Measurements from ENCODE around the gene SCAF4.

GRCh38 chr21:31644643-31645042 is 87.3 kb downstream of the SCAF4 start:
- TF ChIP-seq POLR2AphosphoS5 (IDR thresholded peaks at IDR 0.05; ENCODE audit: low read depth, low read length): no peak
- no peak for TF ChIP-seq RFX5 (IDR thresholded peaks at IDR 0.05; ENCODE audit: low read length)
- TF ChIP-seq, protein P1, sequence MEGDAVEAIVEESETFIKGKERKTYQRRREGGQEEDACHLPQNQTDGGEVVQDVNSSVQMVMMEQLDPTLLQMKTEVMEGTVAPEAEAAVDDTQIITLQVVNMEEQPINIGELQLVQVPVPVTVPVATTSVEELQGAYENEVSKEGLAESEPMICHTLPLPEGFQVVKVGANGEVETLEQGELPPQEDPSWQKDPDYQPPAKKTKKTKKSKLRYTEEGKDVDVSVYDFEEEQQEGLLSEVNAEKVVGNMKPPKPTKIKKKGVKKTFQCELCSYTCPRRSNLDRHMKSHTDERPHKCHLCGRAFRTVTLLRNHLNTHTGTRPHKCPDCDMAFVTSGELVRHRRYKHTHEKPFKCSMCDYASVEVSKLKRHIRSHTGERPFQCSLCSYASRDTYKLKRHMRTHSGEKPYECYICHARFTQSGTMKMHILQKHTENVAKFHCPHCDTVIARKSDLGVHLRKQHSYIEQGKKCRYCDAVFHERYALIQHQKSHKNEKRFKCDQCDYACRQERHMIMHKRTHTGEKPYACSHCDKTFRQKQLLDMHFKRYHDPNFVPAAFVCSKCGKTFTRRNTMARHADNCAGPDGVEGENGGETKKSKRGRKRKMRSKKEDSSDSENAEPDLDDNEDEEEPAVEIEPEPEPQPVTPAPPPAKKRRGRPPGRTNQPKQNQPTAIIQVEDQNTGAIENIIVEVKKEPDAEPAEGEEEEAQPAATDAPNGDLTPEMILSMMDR (IDR thresholded peaks at IDR 0.05): no peak
- TF ChIP-seq RCOR1 (IDR thresholded peaks at IDR 0.05; ENCODE audit: low read length): no peak
- TF ChIP-seq SMC3 (IDR thresholded peaks at IDR 0.05; ENCODE audit: low read depth, low read length): no peak
- no peak for TF ChIP-seq CHD2 (IDR thresholded peaks at IDR 0.05; ENCODE audit: low read length, partially characterized antibody)

All from SK-N-SH (cell line).